ENCODE measurements around the gene NUDT1.

DNA sequence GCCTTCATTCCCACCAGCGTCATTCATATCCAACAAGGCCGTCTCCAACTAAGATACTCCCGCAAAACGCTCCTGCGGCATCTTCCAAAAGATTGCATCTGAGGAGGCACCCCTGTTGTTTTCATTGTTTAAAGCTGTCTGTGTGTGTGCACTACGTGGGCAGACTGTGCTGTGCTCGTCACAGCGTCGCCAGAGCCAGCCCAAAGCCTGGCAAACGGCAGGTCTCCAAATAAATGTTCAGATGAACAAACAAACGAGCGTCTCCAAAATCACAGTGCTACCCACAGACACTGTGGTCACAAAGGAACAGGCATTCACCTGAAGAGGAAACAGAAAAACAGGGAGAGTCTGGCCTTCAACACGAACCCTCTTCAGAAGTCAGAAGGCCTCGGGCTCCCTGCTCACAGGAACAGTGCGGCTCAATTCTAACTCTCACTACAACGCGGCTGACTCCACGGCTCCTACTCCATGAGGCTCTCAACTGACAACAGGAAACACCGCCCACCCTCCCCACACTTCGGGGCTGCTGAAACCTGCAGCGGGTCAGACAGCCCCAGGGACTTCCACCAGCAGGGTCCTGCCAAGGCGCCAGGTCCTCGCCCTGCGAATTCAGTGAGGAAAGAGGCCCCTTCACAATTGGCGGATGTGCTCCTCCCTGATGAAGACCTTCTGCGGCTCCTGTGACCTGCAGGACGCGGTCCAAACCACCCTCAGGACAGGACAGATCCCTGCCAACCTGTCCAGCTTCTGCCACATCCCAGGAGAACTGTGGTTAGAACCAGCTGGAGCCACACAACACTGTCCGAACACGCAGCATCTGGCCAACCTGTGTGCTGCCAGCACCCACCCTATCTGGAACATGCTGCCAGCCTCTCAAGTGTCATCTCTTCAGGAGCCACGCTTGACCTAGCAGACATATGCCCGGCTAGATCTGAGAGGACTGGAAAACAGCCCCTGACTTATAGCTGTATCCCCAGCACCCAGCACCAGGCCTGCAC lies 45.3 kb upstream of the NUDT1 start:
- TF ChIP-seq POLR2AphosphoS5 (IDR thresholded peaks at IDR 0.05; ENCODE audit: low read depth) (no peak), CTCF (conservative IDR thresholded peaks at IDR 0.05; ENCODE audit: low read depth in 2 of 2) (no peak), REST (IDR thresholded peaks at IDR 0.05; ENCODE audit: unreplicated experiment) (no peak), EZH2phosphoT487 (IDR thresholded peaks at IDR 0.05; ENCODE audit: unreplicated experiment) (no peak), EZH2 (IDR thresholded peaks at IDR 0.05; ENCODE audit: low read depth, unreplicated experiment) (no peak), CREB1 (CRISPR knock-in tag; IDR thresholded peaks at IDR 0.05; ENCODE audit: low read depth) (no peak), JUNB (IDR thresholded peaks at IDR 0.05; ENCODE audit: unreplicated experiment) (no peak), ZNF331 (CRISPR knock-in tag; IDR thresholded peaks at IDR 0.05; ENCODE audit: low read depth) (no peak), STAT1 (IDR thresholded peaks at IDR 0.05; ENCODE audit: unreplicated experiment) (no peak), ETS1 (IDR thresholded peaks at IDR 0.05) (no peak), ZNF114 (CRISPR knock-in tag; IDR thresholded peaks at IDR 0.05) (no peak), ZNF462 (CRISPR knock-in tag; IDR thresholded peaks at IDR 0.05) (no peak), NANOG (IDR thresholded peaks at IDR 0.05; ENCODE audit: borderline replicate concordance) (no peak)

All from GM23338 (cell line).